Measurements from ENCODE around the gene HSH2D. TPM values are rescaled to one million over a fixed set of nuclear protein-coding genes. Genes with fewer than 3 reads are reported as not detected.
"Not testable (repeated sequence)": the region's sequence is repeated elsewhere in the genome, so short reads cannot be mapped to it uniquely, and the experiment has no call there.

The HSH2D gene
- total RNA-seq, 1 donor from 2014 or later = 1.3 TPM

DNA sequence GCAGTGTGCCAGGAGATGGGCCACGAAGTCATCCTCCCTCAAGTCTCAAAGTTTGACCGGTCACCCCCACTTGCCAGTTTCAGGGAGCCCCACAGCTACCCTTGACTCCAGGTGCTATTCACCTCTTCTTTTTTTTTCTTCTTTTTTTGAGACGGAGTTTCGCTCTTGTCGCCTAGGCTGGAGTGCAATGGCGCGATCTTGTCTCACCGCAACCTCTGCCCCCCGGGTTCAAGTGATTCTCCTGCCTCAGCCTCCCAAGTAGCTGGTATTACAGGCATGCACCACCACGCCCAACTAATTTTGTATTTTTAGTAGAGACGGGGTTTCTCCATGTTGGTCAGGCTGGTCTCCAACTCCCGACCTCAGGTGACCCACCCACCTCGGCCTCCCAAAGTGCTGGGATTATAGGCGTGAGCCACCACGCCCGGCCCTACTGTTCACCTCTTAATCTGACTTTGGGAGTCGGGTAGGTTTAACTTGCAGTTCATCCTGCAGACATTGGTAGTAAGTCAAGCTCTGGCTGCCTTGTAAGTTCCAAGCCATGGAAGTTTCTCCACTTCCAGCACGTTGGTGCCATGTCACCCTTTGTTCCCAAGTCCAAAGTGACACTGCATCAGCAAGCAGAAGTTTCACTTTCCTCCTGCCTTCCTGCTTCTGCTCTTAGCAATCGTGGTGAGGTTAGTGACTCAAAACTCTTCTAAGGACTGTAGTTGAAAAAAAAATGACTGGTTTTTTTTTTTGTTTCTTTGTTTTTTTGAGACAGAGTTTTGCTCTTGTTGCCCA, 24.2 kb upstream of the HSH2D start:
- ATAC-seq = not testable (repeated sequence)

DNA sequence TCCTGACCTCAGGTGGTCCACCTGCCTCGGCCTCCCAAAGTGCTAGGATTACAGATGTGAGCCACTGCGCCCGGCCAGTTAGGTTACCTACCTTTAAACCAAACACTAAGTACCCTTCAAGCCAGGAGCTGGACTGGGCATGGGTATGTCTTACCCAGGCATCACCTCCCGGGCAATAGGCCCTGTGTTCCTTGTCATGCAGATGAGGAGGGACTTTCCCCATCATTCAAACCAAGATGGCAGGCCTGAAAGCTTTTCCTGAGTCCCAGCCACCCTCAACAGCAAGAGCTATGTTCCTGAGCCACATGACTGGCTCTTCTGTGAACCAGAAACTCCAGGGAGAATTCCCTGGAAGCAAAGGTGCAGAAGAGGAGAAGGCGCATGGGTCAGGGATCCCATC, 22.3 kb upstream of the HSH2D start:
- no peak for ATAC-seq

DNA sequence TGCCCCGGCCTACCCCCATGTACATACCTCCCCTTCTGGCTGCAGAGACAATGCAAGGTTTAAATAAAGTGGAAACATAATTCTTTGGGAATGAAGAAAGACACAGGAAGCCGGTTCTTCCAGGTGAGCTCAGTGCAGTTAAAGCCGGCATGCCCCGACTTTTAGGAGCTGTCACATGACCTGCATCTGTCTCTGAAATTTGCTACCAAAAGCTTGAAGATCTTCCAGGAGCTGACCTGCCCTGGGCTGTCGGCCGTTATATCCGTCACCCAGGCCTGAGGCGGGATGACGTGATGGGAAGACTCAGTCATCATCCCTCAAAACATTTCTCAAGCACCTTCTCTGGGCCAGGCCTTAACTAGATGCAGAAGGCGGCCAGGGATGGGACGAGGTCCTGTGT, 21.5 kb upstream of the HSH2D start:
- peak; percentile 78 for ATAC-seq

- no peak for ATAC-seq
These were observed 18.5 kb upstream of the HSH2D start for GRCh38 chr19:16124953-16125352.

- ATAC-seq = no peak
These were observed 17.6 kb upstream of the HSH2D start for GRCh38 chr19:16125737-16126495.

GRCh38 chr19:16127080-16127479, 16.4 kb upstream of the HSH2D start:
- ATAC-seq = no peak

DNA sequence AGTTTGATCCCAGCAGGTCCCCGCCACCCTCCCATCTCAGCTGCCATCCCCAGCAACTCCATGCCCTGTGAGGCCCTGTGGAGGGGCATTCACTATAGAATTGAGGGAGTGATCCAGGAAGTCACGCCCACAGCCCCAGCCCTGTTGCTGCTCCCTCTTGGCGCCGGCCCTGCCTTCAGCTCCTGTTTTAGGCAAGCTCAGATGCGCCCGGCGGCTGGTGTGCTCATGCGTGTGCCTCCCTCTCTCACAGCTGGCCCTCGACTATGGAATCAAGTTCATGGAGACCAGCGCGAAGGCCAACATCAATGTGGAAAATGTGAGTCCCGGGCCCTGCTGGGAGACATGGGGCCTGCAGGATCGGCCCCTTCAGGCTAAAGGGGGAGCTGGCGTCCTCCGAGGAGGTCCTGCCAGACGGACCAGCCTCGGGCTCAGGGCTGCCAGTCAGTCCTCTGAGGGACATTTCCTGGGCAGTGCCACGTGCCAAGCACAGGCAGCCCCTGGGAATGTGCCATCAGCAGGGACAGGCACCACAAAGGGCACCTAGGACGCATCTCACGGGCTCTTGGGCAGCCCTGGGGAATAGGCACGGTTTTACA, 15.6 kb upstream of the HSH2D start:
- peak; percentile 66 for ATAC-seq

DNA sequence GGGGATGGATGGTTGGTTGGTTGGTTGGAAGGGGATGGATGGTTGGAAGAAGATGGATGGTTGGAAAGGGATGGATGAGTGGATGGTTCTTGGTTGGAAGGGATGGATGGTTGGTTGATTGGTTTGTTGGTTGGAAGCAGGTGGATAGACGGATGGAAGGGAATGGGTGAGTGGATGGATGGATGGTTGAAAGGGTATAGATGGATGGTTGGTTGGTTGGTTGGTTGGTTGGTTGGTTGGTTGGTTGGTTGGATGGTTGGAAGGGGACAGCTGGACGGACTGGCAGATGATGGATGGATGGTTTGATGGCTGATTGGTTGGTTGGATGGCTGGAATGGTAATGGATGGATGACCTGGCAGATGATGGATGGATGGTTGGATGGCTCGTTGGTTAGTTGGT, 11.8 kb upstream of the HSH2D start:
- no peak for ATAC-seq

GRCh38 chr19:16133818-16134217, 9.7 kb upstream of the HSH2D start:
- no peak for ATAC-seq

- no peak for ATAC-seq
These were observed 9.0 kb upstream of the HSH2D start for GRCh38 chr19:16134510-16134909.

DNA sequence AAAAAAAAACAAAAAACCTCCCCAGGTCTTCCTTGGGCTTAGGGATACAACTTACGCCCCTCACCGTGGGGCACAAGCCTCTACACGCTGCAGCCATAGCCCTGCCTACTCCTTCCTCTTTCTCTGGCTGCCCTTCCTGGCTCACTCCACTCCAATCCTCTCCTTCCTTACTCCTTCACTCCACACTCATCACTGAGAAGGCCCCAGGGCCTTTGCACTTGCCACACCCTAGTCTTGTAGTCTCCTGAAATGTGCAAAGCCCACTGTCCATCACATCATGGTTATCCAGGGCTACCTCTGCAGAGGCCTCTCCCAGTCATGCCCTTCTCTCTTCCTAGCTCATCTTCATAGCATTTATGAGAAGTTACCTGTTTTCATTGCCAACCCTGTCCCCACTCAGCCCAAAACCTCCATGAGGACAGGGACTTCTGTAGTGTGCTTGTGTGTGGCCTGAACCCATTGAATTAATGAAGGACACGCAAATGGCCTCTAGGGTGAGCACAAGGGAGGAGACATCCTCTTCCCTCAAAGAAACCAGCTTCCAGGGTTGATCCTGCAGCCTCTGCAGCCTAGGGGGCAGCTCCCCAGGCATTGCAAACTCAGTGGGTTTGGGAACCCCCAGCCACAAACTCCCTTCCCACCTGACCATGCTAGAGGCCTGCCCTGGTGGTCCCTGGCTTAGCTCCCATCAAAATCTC, 7.9 kb upstream of the HSH2D start:
- peak; percentile 29 for ATAC-seq

DNA sequence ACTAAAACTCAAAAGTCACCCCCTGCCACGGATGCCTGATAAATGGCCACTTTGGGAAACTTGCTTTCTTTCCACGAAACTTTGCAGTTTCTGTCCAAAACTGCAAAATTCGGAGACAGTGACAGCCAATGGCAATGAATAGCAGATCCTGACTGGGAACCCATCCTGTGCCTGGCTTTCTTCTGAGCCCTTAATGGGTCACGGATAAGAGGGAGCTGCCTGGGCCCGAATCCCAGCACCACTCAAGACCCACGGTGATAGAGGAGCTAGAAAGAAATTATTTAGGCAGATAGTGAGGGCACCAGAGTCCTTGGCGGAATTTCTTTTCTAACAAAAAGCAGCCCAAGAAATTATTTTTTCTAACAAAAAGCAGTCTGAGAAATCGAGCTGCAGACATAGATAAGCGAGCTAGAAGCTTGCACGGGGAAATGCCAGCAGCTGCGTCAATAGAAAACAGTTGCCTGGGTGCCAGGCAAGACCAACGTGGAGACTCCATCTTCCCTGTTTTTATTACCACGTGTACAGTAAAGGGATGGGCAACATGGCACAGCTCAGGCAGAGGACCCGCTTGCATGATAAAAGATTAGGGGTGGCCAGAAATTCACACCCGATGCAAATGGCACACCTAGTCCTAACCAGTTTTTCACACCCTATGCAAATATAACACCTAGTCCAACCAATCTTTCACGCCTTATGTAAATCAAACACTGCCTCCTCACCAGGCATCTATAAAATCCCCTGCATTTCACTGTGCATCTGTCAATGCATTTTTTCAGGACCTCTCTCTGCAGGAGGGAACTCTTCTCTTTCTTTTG, 7.1 kb upstream of the HSH2D start:
- peak; percentile 50 for ATAC-seq

DNA sequence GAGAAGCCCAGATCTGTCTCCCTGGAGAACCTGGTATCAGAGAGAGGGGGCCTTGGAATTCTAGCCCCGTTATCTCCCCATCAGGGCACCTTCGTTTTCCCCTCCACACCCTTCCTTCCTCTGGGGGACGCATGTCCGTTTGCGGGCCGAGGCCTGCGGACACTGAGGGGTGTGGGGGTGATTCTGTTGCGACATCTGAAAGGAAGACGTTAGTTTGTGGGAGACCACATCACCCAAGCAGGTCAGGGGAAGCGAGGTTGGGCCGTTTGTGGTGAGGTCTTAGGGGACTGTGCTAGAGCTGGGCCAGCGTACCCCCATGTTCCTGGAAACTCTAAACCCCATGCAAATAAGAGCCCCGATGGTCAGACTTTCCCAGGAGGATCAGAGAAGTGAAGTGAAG, 3.7 kb upstream of the HSH2D start:
- ATAC-seq = no peak

GRCh38 chr19:16141043-16141442, 2.4 kb upstream of the HSH2D start:
- peak; percentile 19 for ATAC-seq

DNA sequence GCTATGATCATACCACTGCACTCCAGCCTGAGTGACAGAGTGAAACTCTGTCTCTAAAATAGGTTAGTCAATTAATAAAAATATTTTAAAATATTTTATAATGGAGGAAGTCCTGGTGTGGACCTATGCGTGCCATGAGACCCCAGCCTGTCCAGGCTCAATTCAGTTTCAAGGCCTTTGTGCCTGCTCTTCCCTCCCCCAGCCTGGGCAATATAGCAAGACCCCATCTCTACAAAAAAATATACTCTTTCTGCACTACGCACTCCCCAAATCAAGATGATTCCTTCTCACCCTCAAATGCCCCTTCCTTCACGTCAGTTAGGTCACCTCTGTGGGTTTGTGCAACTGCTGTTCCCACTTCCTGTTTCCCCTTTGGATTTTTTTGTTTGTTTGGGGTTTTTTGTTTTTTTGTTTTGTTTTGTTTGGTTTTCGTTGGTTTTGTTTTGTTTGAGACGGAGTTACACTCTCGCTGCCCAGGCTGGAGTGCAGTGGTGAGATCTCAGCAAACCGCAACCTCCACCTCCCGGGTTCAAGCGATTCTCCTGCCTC, 1.4 kb upstream of the HSH2D start:
- no peak for ATAC-seq

- peak; percentile 10 for ATAC-seq
These were observed 714 bp downstream of the HSH2D start for GRCh38 chr19:16144216-16144581.

- ATAC-seq = no peak
These were observed 2.6 kb downstream of the HSH2D start for GRCh38 chr19:16146112-16146511.

DNA sequence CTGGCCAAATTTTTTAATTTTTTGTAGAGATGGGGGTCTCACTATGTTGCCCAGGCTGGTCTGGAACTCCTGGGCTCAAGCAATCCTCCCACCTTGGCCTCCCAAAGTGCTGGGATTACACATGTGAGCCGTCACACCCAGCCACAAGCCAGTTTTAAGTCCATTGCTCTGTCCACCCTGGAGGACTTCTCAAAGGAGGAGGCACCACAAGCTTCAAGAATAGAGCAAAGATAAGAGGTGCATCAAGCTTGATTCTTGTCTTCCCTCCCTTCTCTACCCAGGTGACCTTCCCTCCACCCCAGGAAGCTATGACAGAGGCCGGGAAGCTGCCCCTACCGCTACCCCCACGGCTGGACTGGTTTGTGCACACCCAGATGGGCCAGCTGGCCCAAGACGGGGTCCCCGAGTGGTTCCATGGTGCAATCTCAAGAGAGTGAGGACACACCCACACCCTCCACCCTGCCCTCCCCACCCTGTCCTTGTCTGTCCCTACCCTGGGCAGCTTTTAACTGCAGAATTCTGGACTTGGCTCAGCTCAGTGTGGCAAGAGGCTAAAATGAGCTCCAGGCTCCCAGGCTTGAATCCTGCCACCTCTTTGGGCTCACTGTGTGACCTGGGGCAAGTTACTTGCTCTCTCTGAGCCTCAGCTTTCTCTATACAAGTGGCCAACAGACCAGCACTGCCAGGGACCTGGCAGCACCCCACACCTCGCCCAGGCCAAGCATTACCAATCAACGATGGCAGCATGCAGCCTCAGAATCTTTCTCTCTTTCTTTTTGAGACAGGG, 5.2 kb downstream of the HSH2D start:
- peak; percentile 45 for ATAC-seq

GRCh38 chr19:16153582-16154336, 10.3 kb downstream of the HSH2D start:
- ATAC-seq = no peak

DNA sequence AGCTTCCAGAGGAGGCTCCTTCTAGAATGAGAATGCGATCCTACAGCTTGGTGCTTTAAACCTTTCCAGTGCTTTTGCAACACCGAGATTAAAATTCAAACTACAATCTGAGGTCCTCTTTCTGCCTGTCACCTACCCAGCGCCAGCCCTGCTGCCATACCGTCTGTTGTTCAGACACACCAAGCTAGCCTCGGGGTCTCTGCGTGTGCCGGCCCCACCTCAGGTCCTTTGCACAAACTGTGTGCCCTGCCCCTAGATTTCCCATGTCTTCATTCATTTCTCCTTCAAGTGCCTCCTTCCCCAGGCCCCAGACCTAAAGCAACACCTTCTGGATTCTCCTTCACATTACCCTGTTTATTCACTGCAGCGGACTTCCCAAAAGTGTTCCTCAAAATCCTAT, 11.1 kb downstream of the HSH2D start:
- ATAC-seq = no peak

All from esophagus mucosa (tissue), 1 donor.